GM12878 (cell line): ENCODE results near the gene TNFRSF14.

Source experiments
- KDM1A ChIP-seq: fragments of 200-600 bp; sonication (generic); IDR thresholded peaks from 2 replicates; pipeline ENCODE4 v1.6.1; 2016; ENCODE audit warnings: borderline replicate concordance
- NFIC ChIP-seq: IDR thresholded peaks from 2 replicates; pipeline ENCODE4 v1.6.1; 2012; ENCODE audit warnings: low read depth, mild to moderate bottlenecking, inconsistent platforms, low read length, moderate library complexity
- NRF1 ChIP-seq: conservative IDR thresholded peaks from 2 replicates; pipeline ENCODE4 v1.6.1; 2011; ENCODE audit warnings: mild to moderate bottlenecking, low read depth, low read length, improper control_type of control experiment
- POLR2AphosphoS5 ChIP-seq: IDR thresholded peaks from 2 replicates; pipeline ENCODE4 v1.6.1; 2011; ENCODE audit warnings: mild to moderate bottlenecking, low read length, inconsistent platforms
- SREBF1 ChIP-seq: IDR thresholded peaks from 2 replicates; pipeline ENCODE4 v1.6.1; 2012; ENCODE audit warnings: mild to moderate bottlenecking, low read length
- TF ChIP-seq, protein P1 (sequence below), 3 experiments: IDR thresholded peaks in 2 of 3; conservative IDR thresholded peaks in 1 of 3; 2 replicates each; pipeline ENCODE4 v1.5.1; 2011; ENCODE audit warnings: low read depth in 3 of 3, low read length in 3 of 3, mild to moderate bottlenecking in 3 of 3, control low read depth in 2 of 3, moderate library complexity in 2 of 3, inconsistent platforms in 1 of 3, mixed read lengths in 1 of 3; ENCODE audit not compliant: control insufficient read depth in 2 of 3, insufficient read depth in 1 of 3; ENCODE audit errors: extremely low read depth in 1 of 3

GRCh38 chr1:2610036-2610959, 54.1 kb downstream of the TNFRSF14 start:
- TF ChIP-seq, protein P1, sequence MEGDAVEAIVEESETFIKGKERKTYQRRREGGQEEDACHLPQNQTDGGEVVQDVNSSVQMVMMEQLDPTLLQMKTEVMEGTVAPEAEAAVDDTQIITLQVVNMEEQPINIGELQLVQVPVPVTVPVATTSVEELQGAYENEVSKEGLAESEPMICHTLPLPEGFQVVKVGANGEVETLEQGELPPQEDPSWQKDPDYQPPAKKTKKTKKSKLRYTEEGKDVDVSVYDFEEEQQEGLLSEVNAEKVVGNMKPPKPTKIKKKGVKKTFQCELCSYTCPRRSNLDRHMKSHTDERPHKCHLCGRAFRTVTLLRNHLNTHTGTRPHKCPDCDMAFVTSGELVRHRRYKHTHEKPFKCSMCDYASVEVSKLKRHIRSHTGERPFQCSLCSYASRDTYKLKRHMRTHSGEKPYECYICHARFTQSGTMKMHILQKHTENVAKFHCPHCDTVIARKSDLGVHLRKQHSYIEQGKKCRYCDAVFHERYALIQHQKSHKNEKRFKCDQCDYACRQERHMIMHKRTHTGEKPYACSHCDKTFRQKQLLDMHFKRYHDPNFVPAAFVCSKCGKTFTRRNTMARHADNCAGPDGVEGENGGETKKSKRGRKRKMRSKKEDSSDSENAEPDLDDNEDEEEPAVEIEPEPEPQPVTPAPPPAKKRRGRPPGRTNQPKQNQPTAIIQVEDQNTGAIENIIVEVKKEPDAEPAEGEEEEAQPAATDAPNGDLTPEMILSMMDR (IDR thresholded peaks at IDR 0.05 in 2 of 3, conservative IDR thresholded peaks at IDR 0.05 in 1 of 3; ENCODE audit: control insufficient read depth in 2 of 3, extremely low read depth in 1 of 3, insufficient read depth in 1 of 3, low read depth in 3 of 3, low read length in 3 of 3) = no peak
- TF ChIP-seq POLR2AphosphoS5 = no peak
- no peak for TF ChIP-seq SREBF1
- TF ChIP-seq NRF1 = no peak
- TF ChIP-seq NFIC = no peak
- TF ChIP-seq KDM1A = no peak
